ENCODE results near the gene OSCAR. TPM values are rescaled to one million over a fixed set of nuclear protein-coding genes. Genes with fewer than 3 reads are reported as not detected.

The OSCAR gene
- total RNA-seq, 1 experiment from 2014 or later, result not detected

DNA sequence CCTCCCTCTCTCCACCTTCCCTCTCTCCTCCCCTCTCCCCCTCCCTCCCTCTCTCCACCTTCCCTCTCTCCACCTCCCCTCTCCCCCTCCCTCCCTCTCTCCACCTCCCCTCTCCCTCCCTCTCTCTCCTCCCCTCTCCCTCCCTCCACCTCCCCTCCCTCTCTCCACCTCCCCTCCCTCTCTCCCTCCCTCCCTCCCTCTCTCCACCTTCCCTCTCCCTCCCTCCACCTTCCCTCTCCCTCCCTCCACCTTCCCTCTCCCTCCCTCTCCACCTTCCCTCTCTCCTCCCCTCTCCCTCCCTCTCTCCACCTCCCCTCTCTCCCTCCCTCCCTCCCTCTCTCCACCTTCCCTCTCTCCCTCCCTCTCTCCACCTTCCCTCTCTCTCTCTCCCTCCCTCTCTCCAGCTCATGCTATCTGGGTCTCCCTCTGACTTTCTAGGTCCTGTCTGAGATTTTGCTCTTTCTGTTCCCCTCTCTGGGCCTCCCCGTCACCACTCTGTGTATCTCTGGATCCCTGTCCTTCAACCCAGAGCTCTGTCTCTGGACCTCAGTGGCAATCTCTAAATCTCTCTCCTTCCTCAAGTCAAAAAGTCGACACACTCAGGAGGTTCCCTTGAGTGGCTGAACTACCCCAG lies 33.5 kb upstream of the OSCAR start:
- H3K4me1 ChIP-seq (replicated peaks), result peaks cover 16% of the 10 kb centered on the region
- no peaks in the 10 kb centered on the region for H3K27me3 ChIP-seq (replicated peaks)
- H3K27ac ChIP-seq, result no peak overlapping the region
- peaks cover 29% of the 10 kb centered on the region for H3K36me3 ChIP-seq
- no peak for DNase-seq (ENCODE audit: low read depth in 1 of 2, low spot score in 2 of 2)
- H3K9me3 ChIP-seq (replicated peaks), result no peaks in the 10 kb centered on the region
- no peak overlapping the region for H3K4me3 ChIP-seq

DNA sequence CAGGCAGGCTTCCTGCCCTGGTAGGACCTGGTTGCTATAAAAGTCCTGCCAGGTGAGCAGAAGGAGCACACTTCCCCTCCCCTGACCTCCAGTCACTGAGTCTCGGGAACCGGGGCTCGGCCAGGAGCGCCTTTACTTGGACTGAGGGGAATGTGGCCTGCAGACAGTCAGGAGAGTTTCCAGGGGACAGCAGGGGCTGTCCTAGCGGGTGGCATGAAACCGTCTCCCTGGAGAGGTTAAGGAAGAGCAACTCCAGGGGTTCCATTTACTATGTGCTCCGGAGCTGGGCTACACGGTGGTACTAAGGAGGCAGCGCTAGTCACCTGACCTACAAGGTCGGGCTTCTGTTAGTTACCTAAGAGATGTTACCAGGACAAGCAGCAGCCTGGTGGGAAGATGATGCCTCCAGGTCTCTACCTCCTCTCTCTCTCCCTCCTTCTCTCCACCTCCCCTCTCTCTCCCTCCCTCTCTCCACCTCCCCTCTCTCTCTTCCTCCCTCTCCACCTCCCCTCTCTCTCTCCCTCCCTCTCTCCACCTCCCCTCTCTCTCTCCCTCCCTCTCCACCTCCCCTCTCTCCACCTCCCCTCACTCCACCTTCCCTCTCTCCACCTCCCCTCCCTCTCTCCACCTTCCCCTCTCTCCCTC lies 32.8 kb upstream of the OSCAR start:
- Histone ChIP-seq H3K27me3 (replicated peaks) (no peaks in the 10 kb centered on the region), H3K27ac (no peak overlapping the region), H3K9me3 (replicated peaks) (no peaks in the 10 kb centered on the region), H3K4me3 (no peak overlapping the region), H3K4me1 (replicated peaks) (peaks cover 10% of the 10 kb centered on the region), H3K36me3 (peaks cover 29% of the 10 kb centered on the region)
- no peak for DNase-seq (ENCODE audit: low read depth in 1 of 2, low spot score in 2 of 2)

DNA sequence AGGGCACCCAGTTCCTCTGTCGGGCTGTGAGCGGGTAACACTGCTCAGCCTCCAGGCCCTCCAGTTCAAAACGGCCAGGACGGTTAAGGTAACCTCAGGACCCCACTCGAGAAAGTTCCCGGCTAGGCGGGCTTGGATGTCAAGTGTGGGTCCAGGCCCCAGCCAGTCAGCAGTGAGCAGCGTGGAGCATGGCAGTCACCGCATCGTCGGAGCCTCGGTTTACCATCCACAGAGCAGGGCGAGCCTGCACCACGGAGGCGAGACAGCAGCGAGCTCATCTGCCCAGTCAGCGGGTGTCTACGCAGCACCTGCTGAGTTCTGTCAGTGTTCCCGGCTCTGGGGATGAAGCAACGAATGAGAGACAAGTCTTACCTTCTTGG lies 29.0 kb upstream of the OSCAR start:
- H3K4me3 ChIP-seq, result no peak overlapping the region
- no peak overlapping the region for H3K27ac ChIP-seq
- DNase-seq (ENCODE audit: low read depth in 1 of 2, low spot score in 2 of 2), result no peak
- H3K27me3 ChIP-seq (replicated peaks), result no peaks in the 10 kb centered on the region
- no peaks in the 10 kb centered on the region for H3K4me1 ChIP-seq (replicated peaks)
- no peaks in the 10 kb centered on the region for H3K9me3 ChIP-seq (replicated peaks)
- peaks cover 59% of the 10 kb centered on the region for H3K36me3 ChIP-seq

DNA sequence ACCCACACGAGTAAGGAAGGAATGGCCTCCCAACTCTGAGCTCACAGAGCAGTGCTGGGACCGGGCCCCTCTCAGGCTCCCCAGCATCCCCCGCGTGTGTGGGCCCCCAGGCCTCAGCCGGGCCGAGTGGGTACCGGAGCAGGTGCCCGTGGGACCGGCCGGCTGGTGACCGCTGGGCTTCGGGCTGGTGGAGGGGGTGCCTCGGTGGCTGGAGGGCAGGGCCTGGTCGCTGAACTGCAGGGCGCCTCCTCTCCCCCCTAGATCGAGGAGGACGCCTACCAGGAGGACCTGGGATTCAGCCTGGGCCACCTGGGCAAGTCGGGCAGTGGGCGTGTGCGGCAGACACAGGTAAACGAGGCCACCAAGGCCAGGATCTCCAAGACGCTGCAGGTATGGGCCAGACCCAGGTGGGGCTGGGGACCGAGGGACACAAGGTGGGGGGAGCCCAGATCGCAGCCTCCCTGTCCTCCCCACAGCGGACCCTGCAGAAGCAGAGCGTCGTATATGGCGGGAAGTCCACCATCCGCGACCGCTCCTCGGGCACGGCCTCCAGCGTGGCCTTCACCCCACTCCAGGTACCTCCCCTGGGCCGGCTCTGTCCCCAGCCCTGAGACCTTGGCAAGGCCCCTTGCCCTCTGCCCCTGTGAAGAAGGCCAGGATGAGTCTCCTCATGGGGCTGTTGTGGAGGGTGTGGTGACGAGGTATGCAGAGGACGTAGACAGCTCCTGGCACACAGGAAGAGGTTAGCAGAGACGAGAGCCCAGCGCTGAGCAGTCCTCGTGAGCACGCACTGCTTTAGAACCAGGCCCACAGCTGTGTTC lies 28.4 kb upstream of the OSCAR start:
- Histone ChIP-seq H3K36me3 (peaks cover 65% of the 10 kb centered on the region), H3K27me3 (replicated peaks) (no peaks in the 10 kb centered on the region), H3K27ac (no peak overlapping the region), H3K4me1 (replicated peaks) (no peaks in the 10 kb centered on the region), H3K4me3 (no peak overlapping the region), H3K9me3 (replicated peaks) (no peaks in the 10 kb centered on the region)
- no peak for DNase-seq (ENCODE audit: low read depth in 1 of 2, low spot score in 2 of 2)

DNA sequence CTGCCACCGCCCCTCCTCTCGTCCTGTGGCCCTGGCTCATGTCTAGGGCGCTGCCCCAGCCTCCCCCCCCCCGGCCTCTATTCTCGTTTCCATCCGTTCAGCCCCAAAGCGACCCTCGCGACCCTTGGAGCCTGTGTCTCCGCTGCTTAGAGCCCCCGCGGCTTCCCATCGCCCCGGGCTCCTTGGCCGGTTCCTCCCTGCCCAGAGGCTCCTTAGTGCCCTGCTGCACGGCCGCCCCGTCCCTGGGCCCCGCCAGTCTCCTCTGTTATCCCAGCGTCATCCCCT lies 27.8 kb upstream of the OSCAR start:
- DNase-seq (ENCODE audit: low read depth in 1 of 2, low spot score in 2 of 2), result no peak
- H3K36me3 ChIP-seq, result peaks cover 71% of the 10 kb centered on the region
- H3K27ac ChIP-seq, result no peak overlapping the region
- H3K4me1 ChIP-seq (replicated peaks), result no peaks in the 10 kb centered on the region
- no peaks in the 10 kb centered on the region for H3K27me3 ChIP-seq (replicated peaks)
- H3K4me3 ChIP-seq, result no peak overlapping the region
- H3K9me3 ChIP-seq (replicated peaks), result no peaks in the 10 kb centered on the region

DNA sequence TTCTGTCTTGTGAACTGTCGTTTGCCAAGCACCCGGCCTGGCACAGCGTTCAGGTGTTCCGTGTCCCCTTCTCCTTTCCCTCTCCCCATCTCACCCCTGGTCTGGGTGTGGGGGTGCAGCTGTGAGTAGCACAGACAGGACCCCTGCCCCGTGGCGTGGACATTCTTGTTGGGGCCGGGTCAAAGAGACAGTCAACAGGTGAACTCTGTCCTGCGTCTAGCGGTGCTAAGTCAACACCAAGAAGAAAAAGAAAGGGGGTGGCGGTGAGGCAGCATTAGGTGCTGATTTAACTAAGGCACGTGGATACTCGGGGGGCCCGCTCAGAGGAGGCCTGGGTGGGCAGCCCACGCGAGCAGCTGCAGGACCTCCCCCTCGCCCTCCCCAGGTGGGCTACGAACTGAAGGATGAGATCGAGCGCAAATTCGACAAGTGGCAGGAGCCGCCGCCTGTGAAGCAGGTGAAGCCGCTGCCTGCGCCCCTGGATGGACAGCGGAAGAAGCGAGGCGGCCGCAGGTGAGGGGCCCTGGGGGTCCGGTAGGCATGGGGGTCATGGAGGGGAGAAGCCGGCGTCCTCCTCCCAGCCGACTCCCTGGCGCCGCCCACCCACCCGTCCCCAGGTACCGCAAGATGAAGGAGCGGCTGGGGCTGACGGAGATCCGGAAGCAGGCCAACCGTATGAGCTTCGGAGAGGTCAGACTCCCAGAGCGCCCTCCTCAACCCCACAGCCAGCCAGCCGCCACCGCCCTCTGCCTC lies 27.3 kb upstream of the OSCAR start:
- Histone ChIP-seq H3K36me3 (peaks cover 76% of the 10 kb centered on the region), H3K4me1 (replicated peaks) (no peaks in the 10 kb centered on the region), H3K4me3 (no peak overlapping the region), H3K27me3 (replicated peaks) (no peaks in the 10 kb centered on the region), H3K27ac (no peak overlapping the region), H3K9me3 (replicated peaks) (no peaks in the 10 kb centered on the region)
- no peak for DNase-seq (ENCODE audit: low read depth in 1 of 2, low spot score in 2 of 2)

DNA sequence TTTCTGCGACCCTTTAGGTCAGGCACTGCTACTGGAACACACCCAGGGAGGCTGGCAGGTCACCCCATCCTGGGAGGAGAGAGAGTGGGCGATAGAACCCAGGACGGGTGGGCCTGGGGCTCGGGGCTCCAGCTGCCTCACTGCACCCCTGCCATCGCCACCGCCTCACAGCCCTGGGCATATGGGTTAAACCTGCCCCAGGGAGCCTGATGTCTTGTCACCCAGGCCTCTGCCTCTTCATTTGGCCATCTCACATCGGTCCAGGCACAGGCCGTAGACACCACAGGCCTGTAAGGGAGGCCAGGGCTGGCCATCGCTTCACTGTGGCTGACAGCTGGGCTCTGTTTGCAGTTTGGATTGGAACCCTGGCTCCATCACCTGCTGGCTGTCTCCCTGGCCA lies 25.1 kb upstream of the OSCAR start:
- DNase-seq (ENCODE audit: low read depth in 1 of 2, low spot score in 2 of 2), result no peak
- peaks cover 84% of the 10 kb centered on the region for H3K36me3 ChIP-seq
- no peaks in the 10 kb centered on the region for H3K9me3 ChIP-seq (replicated peaks)
- no peak overlapping the region for H3K27ac ChIP-seq
- H3K4me1 ChIP-seq (replicated peaks), result no peaks in the 10 kb centered on the region
- H3K4me3 ChIP-seq, result no peak overlapping the region
- H3K27me3 ChIP-seq (replicated peaks), result no peaks in the 10 kb centered on the region

DNA sequence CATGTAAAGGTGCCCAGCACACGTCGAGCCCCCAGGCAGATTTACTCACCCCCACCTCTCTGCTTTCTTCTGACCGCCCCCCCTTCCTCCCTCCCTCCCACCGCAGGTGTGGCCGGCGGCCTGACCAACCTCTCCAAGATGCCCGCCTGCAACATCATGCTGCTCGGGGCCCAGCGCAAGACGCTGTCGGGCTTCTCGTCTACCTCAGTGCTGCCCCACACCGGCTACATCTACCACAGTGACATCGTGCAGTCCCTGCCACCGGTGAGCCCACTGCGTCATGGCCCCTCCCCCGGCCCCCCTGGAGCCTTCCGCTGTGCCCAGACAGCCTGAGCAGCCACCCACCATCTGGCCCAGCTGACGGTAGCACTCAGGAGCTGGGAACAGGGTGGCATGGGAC lies 23.8 kb upstream of the OSCAR start:
- no peak overlapping the region for H3K4me3 ChIP-seq
- H3K36me3 ChIP-seq, result peaks cover 91% of the 10 kb centered on the region

DNA sequence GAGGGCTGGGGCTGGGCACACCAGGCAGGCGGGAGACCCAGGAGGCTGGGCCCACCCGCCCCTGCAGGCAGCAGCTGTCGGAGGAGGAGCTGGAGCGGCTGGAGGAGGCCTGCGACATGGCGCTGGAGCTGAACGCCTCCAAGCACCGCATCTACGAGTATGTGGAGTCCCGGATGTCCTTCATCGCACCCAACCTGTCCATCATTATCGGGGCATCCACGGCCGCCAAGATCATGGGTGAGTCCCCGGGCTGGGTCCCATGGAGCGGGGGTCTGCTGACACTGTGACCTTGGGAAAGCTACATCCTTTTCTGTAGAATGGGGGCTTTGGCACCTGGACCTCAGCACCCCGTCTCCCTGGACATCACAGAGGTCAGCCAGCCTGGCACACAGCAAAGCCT lies 23.1 kb upstream of the OSCAR start:
- Histone ChIP-seq H3K27ac (no peak overlapping the region), H3K4me1 (replicated peaks) (no peaks in the 10 kb centered on the region), H3K36me3 (peaks cover 85% of the 10 kb centered on the region), H3K4me3 (no peak overlapping the region), H3K27me3 (replicated peaks) (no peaks in the 10 kb centered on the region), H3K9me3 (replicated peaks) (no peaks in the 10 kb centered on the region)
- DNase-seq (ENCODE audit: low read depth in 1 of 2, low spot score in 2 of 2), result no peak

More for the DNA sequence above, 23.8 kb upstream of the OSCAR start:
- Histone ChIP-seq H3K27ac (no peak overlapping the region), H3K4me1 (replicated peaks) (no peaks in the 10 kb centered on the region), H3K9me3 (replicated peaks) (no peaks in the 10 kb centered on the region), H3K27me3 (replicated peaks) (no peaks in the 10 kb centered on the region)
- DNase-seq (ENCODE audit: low read depth in 1 of 2, low spot score in 2 of 2), result no peak

DNA sequence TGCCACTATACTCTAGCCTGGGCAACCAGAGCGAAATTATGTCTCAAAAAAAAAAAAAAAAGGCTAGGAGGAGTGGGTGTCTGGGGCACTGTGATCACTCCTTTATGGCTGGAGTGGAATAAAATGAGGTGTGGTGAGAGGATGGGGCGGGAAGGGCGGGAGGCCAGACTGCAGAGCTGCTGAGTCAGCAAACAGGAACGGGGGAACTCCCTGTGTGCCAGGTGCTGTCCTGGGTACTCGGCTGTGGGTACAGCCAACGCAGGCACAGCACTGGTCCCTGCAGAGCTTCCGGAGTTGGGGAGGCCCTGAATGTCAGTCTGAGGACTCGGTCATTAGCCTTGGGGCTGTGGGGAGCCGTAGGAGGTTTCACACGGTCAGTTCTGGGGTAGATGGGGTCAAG lies 20.7 kb upstream of the OSCAR start:
- H3K4me1 ChIP-seq (replicated peaks), result peaks cover 5% of the 10 kb centered on the region
- H3K9me3 ChIP-seq (replicated peaks), result no peaks in the 10 kb centered on the region
- peaks cover 64% of the 10 kb centered on the region for H3K36me3 ChIP-seq
- no peak overlapping the region for H3K27ac ChIP-seq
- DNase-seq (ENCODE audit: low read depth in 1 of 2, low spot score in 2 of 2), result no peak
- no peaks in the 10 kb centered on the region for H3K27me3 ChIP-seq (replicated peaks)
- no peak overlapping the region for H3K4me3 ChIP-seq

DNA sequence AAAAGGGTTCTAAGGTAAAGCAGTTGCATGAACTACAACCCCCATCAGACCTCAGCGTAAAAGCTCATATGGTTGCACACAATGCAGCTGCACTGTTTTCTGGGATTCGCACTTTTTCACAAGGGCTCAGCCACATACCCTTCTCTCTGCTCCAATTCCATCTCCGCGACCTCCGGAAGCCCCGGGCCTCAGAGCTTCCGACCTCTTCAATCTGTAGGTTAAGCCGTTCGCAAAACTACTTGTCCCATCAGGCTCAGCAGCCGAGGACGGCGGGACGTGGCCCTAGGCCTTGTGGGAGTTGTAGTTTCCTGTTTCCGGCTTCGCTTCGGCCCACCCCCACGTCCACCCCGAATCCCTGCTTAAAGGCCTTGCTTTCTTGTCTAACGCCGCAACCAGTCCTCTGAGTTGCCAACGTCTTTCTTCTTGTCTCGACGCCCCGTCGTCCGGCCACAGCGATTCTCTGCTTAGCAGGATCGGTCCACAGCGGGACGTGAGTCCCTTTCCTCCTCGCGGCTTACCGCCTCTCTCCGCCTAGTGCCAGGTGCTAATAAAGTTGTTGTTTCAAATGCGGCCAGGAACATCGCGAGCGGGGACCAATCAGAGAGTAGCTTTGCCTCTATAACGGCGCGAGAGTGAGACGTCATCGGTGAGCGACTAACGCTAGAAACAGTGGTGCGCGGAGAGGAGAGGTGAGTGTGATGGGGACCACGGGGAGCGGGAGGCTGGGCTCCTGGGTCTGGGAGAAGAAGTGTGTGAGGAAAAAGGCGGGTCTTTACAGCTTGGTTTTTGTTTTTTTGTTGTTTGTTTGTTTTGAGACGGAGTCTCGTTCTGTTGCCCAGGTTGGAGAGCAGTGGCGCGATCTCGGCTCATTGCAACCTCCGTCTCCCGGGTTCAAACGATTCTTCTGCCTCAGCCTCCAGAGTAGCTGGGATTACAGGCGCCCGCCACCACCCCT lies 14.8 kb upstream of the OSCAR start, which contains the start of the genes PRPF31 and TFPT:
PRPF31 (plus strand) TSS at position 646 of the 955 bp plus-strand sequence. CDS start 2,525 bp downstream, outside the sequence.
TFPT (minus strand) TSS at position 549 of the 955 bp plus-strand sequence; CDS start at position 161, 388 bp downstream.
- Histone ChIP-seq H3K36me3 (peaks cover 20% of the 10 kb centered on the region), H3K9me3 (replicated peaks) (no peaks in the 10 kb centered on the region), H3K4me3 (peak within 1 kb of the TSS; percentile 54), H3K27ac (peak within 1 kb of the TSS; percentile 56), H3K27me3 (replicated peaks) (no peaks in the 10 kb centered on the region), H3K4me1 (replicated peaks) (peaks cover 9% of the 10 kb centered on the region)
- peak; percentile 96 to 99 for DNase-seq (ENCODE audit: low read depth in 1 of 2, low spot score in 2 of 2)

DNA sequence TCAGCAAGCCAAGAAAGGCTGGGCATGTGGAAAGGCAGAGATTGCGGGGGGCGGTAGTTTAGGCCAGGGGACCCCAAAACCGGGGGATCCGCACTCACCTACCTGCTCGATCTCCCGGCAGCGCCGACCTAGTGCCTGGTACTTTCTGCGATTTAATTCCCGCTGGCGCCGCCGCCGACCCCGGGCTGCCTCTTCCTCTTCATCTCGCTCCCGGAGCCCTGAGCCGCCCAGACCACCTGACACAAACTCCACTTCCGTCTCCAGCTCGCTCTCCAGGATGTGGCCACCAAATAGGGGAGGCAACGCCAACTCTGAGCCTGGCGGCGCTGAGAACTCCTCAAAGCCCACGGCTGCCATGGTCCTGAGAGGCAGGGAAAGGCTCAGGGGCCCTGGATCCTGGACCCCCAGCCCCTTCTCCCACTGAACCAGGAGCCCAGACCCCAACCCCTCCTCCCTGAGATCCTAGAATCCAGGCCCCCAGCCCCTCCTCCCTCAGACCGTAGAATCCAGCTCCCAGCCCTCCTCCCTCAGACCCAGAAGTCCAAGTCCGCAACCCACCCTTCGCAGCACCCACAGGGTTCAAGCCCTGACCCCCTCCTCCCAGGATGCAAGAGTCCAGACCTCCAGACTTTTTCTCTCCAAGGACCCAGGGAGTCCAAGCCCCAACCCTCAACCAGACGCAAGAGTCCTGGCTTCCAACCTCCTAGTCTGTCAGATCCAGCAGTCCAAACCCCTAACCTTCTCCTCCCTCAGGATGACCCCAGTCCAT lies 13.9 kb upstream of the OSCAR start:
- H3K4me1 ChIP-seq (replicated peaks), result peaks cover 9% of the 10 kb centered on the region
- no peak for DNase-seq (ENCODE audit: low read depth in 1 of 2, low spot score in 2 of 2)
- no peaks in the 10 kb centered on the region for H3K9me3 ChIP-seq (replicated peaks)
- H3K4me3 ChIP-seq, result peak overlapping the region; percentile 54
- peaks cover 21% of the 10 kb centered on the region for H3K36me3 ChIP-seq
- no peak overlapping the region for H3K27ac ChIP-seq
- H3K27me3 ChIP-seq (replicated peaks), result no peaks in the 10 kb centered on the region
